CD4-positive, alpha-beta T cell treated with Interleukin-4 for 1 hour (primary cell): ENCODE data around the gene COL15A1.

Experiments used
- DNase-seq, 2 donors: peaks; one replicate each; pipeline ENCODE4 v3.0.0-alpha.2; 2020 to 2022

The COL15A1 gene

GRCh38 chr9:98974554-98974953 is 30.8 kb downstream of the COL15A1 start:
- DNase-seq = no peak

DNA sequence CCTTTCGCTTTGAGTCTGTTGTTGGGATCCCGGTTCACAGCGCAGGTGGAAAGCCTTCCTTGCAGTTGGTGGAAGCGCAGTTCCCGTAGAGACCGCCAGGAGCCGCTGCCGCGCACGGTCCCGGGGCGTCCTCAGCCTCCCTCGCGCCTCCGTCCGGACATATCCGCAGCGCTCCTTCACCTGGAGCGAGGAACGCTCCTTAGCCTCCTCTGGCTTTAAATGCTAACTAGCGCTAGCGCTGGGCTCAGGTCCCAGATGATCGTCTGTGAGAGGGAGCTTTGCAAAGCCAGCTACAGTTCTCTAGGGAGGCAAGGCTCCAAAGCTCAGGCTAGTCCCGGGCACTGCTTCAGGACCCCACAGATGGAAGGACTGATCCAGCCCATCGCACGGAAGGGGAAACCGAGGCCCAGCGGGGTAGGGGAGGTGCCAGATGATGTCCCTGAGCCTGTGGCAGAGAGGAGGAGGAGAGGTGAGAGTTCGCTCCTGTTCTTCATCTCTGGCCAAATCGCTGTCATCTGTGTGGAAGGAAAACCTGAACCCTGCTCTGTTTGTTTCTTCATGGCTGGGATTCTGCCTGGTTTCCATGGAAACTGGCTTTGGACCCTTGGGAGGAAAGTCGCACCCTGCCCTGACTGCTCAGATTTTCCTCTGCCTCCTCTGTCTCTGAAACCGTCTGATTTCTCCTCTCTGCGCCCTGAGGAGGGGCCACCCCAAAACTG is 31.4 kb downstream of the COL15A1 start:
- DNase-seq = peak; percentile 72 to 73

DNA sequence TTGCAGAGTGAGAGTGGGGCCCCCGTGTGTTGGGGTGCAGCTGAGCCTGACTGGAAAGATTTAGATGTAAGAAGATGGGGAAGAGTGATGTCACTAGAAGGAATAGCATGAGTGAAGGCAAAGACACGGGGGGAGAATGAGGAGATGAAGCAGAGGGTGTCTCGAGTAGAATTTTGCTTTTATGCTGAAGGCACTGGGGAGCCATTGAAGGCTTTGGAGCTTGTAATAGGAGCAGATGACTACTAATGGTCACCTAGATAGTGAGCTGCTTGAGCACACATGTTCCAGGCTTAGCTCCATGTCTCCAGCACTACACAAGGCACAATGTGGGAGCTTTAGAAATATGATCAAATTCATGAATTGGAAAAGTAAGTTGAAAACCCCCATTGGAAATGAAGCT is 32.1 kb downstream of the COL15A1 start:
- no peak for DNase-seq

DNA sequence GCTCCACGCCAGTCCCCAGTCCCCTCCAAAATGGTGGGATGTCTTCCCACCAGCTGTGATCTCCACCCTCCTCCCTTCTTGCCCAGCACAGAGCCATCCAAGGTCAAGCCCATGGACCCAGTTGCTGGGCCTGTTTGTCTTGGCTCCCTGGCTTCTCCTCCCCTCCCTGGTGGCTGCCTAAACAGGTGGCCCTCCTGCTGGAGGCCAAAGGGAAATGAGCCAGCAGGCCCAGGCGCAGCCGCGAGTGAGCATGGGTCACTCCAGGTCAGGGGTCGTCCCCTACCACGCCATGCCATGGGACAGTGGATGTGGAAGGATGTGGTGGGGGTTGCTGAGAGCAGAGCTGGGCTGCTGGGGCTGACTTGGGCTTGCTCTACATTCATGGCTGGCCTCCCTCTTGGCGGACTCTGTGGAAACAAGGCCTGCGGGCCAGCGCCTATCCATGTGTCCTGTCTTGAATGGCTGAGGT is 33.6 kb downstream of the COL15A1 start:
- no peak for DNase-seq

GRCh38 chr9:98977813-98978212 is 34.1 kb downstream of the COL15A1 start:
- no peak for DNase-seq

GRCh38 chr9:98978231-98978681 is 34.5 kb downstream of the COL15A1 start:
- no peak for DNase-seq

DNA sequence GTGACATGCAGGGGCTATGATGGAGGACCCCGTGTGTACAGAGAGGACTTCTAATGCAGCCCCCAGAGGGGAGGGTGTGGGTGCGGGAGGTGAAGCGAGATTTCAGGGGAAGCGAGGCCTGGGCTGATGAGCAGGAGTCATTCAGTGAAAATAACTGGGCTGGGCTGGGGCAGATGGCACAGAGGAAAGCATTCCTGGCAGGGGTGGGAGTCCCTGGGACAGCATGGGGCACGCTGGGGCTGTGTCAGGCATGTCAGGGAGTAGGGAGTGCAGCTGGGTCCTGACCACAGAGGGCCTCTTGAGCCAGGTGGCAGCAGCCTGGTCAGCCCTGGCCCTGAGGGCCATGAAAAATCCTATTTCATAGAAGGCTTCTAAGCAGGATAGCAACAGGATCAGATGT is 36.6 kb downstream of the COL15A1 start:
- no peak for DNase-seq

DNA sequence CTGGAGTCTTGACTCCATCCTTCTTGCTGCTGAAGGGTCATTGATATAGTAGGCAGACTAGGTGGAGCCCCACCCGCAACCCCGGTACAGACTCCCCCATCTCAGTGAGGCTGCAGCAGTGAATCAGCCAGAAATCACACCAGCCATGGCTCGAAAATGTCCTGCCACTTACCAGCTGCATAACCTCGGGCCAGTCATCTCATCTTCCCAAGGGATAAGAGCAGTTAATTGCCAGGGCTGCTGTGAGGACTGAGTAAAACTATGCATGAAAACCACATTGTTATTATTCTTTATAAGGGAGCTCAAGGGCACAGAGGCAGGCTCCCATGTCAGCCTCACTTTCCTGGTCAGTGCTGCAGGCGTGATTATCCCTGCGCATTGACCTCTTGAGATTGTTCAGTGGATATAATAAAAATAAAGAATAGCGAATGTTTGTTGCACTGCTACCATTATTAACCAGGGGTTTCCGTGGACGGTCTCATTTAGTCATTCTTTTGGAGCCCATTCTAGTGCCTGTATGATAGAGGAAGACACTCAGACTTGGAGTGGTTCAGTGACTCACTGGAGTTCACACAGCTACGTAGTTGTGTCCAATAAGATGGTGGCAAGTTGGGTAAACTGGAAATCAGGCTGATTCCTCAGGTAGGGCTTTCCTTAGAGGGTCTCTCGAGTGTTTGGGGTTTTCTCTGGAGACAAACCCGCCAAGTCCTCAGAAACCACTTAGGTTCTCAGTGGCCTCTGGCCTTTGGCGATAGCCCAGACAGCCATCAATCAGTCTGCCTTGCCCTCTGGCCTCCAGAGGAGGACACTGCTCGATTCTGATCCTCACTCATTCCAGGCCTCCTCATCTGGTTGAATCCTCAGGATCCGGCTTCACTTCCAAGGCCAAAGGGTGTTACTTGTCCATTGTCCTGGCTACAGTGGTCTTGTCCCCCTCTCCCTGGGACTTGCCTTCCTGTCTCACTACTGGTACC is 39.9 kb downstream of the COL15A1 start:
- no peak for DNase-seq

- no peak for DNase-seq
These were observed 41.9 kb downstream of the COL15A1 start for GRCh38 chr9:98985596-98985995.

- no peak for DNase-seq
These were observed 43.4 kb downstream of the COL15A1 start for GRCh38 chr9:98986866-98987651.

DNA sequence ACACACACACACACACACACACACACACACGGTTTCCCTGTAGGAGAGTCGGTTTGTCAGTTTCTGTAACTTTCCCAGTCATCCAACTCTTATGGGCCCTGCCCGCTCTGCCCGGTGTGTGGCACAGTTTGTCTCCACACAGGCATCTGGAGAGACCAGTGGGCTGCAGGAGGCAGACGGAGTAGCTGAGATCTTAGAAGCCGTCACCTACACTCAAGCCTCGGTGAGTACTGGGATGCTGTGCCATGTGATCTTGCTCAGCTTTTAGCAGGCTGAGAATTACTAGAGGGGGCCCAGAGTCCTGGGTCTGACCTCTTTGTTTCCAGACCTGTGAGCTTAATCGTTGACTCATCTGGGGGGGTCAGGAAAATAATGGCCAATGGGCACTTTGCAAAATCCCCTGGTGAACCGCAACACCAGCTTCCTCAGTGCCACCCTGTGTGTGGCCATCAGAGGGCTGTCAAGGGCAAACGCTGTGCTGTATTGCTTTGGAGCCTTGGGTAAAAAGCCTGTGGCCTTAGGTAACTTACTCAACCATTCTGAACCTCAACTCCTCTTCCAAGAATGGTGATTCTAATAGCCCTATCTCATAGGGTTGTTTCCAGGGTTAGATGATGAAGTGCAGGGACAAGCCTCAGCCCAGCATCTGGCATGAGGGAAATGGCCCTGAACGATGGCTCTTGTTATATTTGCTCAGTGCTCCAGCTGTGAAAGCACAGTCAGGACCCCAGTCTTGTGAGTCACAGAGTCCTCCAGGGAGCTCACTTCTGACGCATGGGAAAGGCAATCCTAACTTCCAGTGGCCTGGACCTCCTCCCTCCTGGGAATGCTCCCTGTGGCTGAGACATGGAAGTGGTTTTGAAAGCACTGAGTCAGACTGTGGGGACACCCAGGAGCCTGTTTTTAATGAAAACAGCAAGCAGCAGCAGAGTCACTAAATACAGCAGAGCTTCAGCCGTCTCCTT is 45.6 kb downstream of the COL15A1 start:
- no peak for DNase-seq

- no peak for DNase-seq
These were observed 46.6 kb downstream of the COL15A1 start for GRCh38 chr9:98990181-98990870.

DNA sequence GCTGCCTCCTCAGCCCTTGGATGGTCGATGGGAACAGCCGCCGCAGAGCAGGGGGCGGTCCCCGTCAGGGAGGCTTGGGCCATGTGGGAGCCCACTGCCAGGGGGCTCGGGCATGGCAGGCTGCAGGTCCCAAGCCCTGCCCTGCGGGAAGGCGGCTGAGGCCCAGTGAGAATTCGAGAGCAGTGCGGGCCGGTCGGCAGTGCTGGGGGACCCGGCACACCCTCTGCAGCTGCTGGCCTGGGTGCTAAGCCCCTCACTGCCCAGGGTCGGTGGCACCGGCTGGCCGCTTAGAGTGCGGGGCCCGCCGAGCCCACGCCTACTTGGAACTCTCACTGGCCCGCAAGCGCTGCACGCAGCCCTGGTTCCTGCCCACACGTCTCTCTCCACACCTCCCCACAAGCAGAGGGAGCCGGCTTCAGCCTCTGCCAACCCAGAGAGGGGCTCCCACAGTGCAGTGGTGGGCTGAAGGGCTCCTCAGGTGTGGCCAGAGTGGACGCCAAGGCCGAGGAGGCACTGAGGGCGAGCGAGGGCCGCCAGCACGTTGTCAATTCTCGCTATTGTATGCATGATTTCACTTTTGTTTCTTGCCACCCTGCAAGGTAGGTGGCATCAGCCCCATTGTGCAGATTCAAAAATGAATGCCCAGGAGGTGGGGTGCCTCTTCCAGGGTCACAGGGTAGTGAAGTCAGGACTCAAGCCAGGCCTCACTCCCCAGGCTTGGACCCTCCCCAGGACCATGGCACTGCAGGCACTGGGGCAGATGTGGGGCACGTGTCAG is 48.6 kb downstream of the COL15A1 start:
- no peak for DNase-seq

- no peak for DNase-seq
These were observed 49.3 kb downstream of the COL15A1 start for GRCh38 chr9:98992885-98993569.

DNA sequence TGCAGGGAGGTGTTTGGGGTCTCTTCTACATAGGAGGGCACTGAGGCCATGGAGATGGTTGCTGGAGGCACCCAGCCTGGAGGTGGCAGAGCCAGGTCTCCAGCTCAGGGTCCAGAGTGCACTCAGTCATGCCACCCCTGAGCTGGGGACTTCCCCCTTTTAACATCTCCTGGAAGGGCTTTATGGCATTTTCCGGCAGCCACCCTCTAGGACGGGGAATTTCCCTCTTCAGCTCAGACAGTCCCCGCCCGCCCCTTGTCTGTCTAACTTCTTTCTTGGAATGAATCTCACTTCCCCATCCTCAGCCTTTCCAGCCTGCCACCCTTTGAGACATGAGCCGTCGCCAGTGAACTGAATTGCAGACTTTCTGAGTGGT is 49.9 kb downstream of the COL15A1 start:
- DNase-seq = peak; percentile 22 to 70

DNA sequence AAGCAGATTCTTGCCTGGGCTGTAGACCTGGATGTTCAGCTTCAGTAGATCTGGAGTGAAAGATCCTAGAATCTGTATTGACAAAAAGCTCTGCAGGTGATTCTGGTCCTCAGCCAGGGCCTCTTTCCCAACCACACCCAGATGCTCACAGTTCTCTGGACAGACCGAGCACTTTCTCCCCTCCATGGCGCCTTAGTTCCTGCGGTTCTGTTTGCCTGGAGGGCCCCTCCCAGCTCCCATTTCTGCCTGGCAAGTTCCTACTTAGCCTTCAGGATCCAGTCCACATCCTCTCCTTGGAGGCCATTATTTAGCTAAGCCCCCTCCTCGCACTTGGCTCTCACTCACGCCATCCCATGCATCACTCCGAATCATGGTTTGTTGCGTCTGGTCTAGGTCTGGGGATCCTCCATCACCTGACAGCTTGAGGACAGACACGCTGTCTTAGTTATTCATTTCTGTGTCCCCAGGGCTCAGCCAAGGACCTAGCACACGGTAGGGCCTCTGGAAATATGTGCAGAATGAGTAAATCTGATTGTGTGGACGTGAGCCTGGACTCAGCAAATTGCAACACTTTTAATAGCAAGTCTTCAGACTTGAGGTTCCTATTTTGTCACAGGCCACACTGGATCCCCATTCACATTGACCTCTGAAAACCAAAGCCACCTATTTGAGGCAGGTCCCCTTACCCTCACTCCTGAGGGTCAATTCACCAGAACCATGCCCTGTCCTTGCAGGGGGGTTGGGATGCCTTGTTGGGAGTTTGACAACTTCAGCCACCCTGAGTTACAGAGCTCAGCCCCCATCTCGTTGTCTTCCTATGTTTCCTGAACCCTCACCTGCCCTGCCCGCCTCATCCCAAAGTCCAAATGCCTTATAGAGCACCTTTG is 50.7 kb downstream of the COL15A1 start:
- no peak for DNase-seq

DNA sequence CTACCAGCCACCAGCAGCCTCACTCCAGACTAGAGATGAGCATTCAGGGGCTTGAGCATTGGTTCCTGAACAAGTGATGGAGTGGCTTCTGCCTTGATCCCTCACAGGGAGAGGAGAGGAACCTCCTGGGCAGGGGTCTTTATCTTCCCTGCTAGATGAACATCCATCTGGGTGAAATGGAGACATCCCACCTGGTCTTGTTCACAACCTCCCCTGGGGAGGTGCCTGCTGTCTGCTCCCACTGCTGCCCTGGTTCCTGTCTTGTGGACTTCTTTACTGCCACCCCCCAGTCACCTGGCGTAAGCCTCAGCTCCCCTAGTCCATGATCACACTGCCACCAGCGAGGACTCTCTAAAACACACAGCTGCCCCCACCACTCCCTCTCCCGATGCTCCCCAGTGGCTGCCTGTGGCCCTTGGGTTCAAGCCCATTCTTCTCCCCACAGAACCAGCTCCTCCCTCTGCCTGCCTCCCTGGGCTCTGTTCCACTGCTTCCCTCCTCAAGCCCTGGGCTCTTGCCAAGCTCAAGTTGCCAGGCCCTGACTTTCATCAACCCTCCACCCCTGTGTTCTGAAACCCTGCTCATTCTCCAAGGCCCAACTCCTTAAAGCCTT is 51.5 kb downstream of the COL15A1 start:
- DNase-seq = no peak

DNA sequence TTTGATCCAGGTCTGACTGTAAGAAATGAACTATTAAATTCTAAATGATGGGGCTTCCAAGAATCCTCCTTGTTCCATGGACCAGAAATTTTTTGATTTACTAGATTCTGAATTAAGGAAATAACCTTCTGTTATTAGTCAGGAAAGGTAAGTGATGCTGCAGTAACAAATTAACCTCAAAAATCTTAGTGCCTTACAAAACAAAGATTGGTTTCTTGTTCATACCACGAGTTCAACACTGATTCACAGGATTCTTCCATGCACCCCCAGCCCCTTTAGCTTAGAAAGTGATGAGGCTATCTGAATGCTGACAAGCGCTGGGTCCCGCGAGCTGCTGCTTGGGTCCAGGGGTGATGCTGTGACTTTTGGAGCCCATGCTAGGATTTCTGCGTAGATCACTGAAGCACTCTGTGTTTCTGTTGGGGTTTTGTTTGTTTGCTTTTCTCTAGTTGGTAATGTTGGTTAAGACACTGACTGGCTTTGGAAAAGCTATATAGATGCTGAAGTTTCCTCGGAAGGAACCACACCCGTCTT is 52.3 kb downstream of the COL15A1 start:
- no peak for DNase-seq
